BLaER1 (cell line): Measurements from ENCODE around the gene ARID3C.
A peak's percentile ranks its signal among the peaks of the same experiment; 100 is the strongest.
"Not testable (repeated sequence)": the region's sequence is repeated elsewhere in the genome, so short reads cannot be mapped to it uniquely, and the experiment has no call there.

Experiments used
- H3K27ac ChIP-seq: shearing (Covaris generic); formaldehyde crosslinking; 2 replicates; pipeline ENCODE4 v1.8.1; 2022
- H3K27me3 ChIP-seq: shearing (Covaris generic); formaldehyde crosslinking; 2 replicates; pipeline ENCODE4 v1.8.1; 2022
- H3K36me3 ChIP-seq: shearing (Covaris generic); formaldehyde crosslinking; 2 replicates; pipeline ENCODE4 v1.8.1; 2022
- H3K4me1 ChIP-seq: shearing (Covaris generic); formaldehyde crosslinking; 2 replicates; pipeline ENCODE4 v1.8.1; 2022
- H3K4me2 ChIP-seq: shearing (Covaris generic); formaldehyde crosslinking; 2 replicates; pipeline ENCODE4 v1.8.1; 2022
- H3K4me3 ChIP-seq: shearing (Covaris generic); formaldehyde crosslinking; 2 replicates; pipeline ENCODE4 v1.8.1; 2022
- H3K9ac ChIP-seq: shearing (Covaris generic); formaldehyde crosslinking; 2 replicates; pipeline ENCODE4 v1.8.1; 2022
- H3K9me3 ChIP-seq: shearing (Covaris generic); formaldehyde crosslinking; 2 replicates; pipeline ENCODE4 v1.8.1; 2022
- H4K20me1 ChIP-seq: shearing (Covaris generic); formaldehyde crosslinking; 2 replicates; pipeline ENCODE4 v1.8.1; 2022
- Cebpa-rat ChIP-seq: shearing (Covaris generic); IDR thresholded peaks from 2 replicates; pipeline ENCODE4 v1.8.1; 2022

The ARID3C gene

DNA sequence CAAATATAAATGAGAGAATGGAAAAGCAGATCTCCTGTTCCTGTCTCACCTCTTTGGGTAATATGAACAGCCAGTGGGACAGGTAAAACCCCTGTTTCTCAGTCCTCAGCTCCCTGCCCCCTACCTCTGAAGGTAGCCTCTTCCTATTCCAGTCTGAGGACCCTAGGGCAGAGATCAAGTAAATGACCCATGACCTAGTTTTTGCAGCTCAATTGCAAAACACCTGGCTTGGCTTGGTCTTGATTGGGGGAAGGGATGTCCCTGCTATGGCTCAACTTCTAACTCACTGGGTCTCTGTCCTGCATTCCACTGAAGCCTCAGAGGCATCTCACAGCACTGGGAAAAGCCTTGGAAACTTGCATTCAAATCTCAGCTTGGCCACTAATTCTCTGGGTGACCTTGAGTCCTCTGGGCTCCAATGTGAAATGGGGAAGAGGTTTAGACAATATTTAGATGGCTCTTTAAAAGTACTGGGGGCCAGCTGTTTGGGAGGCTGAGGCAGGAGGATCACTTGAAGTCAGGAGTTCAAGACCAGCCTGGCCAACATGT, 16.0 kb upstream of the ARID3C start:
- TF ChIP-seq Cebpa-rat: no peak
- H3K9me3 ChIP-seq: no peaks in the 10 kb centered on the region
- no peak overlapping the region for H3K4me2 ChIP-seq
- no peaks in the 10 kb centered on the region for H3K27me3 ChIP-seq
- peaks cover 27% of the 10 kb centered on the region for H3K4me1 ChIP-seq
- H3K27ac ChIP-seq: no peak overlapping the region
- peaks cover 21% of the 10 kb centered on the region for H3K36me3 ChIP-seq
- no peak overlapping the region for H3K4me3 ChIP-seq
- H4K20me1 ChIP-seq: peaks cover 20% of the 10 kb centered on the region
- no peak overlapping the region for H3K9ac ChIP-seq

DNA sequence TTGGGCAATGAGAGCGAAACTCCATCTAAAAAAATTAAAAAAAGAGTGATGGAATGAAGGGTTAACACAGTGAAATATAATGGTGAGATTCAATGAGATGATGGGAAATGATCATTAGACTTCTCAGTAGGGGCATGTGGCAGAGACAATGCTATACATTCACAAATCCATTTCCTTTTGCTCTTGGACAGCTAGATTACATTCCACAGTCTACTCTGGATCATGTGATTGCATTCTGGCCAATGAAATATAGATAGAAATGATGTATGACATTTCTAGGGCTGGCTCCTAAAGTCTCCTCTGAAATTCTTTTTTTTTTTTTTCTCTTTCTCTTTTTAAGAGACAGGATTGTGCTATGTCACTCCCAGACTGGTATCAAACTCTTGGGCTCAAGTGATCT, 13.8 kb upstream of the ARID3C start:
- Histone ChIP-seq H3K9ac (no peak overlapping the region), H3K9me3 (no peaks in the 10 kb centered on the region), H3K4me1 (peaks cover 22% of the 10 kb centered on the region), H3K36me3 (no peaks in the 10 kb centered on the region), H3K4me3 (no peak overlapping the region), H3K4me2 (no peak overlapping the region), H3K27me3 (no peaks in the 10 kb centered on the region), H4K20me1 (peaks cover 8% of the 10 kb centered on the region), H3K27ac (no peak overlapping the region)
- no peak for TF ChIP-seq Cebpa-rat

DNA sequence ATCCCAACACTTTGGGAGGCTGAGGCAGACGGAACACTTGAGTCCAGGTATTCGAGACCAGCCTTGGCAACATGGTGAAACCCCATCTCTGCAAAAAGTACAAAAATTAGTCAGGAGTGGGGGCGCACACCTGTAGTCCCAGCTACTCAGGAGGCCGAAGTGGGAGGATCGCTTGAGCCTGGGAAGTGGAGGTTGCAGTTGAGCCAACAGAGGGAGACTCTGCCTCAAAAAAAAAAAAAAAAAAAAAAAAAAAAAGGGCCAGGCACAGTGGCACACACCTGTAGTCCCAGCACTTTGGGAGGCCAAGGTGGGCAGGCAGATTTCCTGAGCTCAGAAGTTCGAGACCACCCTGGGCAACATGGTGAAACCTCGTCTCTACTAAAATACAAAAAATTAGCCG, 10.5 kb upstream of the ARID3C start:
- H3K27ac ChIP-seq, H3K4me2 ChIP-seq, H3K4me3 ChIP-seq, H3K27me3 ChIP-seq, H3K9ac ChIP-seq, H3K9me3 ChIP-seq: not testable (repeated sequence)
- H3K4me1 ChIP-seq: peaks cover 38% of the 10 kb centered on the region
- peaks cover 11% of the 10 kb centered on the region for H3K36me3 ChIP-seq
- peaks cover 21% of the 10 kb centered on the region for H4K20me1 ChIP-seq

DNA sequence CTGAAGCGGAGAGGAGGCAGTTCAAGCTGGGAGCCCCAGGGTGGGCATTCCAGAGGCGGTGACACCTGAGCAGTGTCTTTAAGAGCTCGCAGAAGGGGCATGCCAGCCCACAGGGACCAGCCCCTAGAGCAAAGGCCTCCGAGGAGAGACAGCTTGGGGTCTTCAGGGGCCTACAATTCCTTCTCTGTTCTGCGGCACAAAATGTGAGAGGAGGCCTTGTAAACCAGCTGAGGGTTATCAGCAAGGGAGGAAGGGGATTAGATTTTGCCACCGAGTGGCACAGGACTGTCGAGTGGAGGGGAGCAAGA, 9.2 kb upstream of the ARID3C start:
- H3K4me3 ChIP-seq: peak overlapping the region; percentile 77
- H3K36me3 ChIP-seq: peaks cover 11% of the 10 kb centered on the region
- H3K9ac ChIP-seq: peak overlapping the region; percentile 87
- H3K27ac ChIP-seq: peak overlapping the region; percentile 84
- peaks cover 47% of the 10 kb centered on the region for H3K4me1 ChIP-seq
- H3K27me3 ChIP-seq: no peaks in the 10 kb centered on the region
- no peak for TF ChIP-seq Cebpa-rat
- H3K9me3 ChIP-seq: no peaks in the 10 kb centered on the region
- peaks cover 33% of the 10 kb centered on the region for H4K20me1 ChIP-seq
- H3K4me2 ChIP-seq: peak overlapping the region; percentile 91

DNA sequence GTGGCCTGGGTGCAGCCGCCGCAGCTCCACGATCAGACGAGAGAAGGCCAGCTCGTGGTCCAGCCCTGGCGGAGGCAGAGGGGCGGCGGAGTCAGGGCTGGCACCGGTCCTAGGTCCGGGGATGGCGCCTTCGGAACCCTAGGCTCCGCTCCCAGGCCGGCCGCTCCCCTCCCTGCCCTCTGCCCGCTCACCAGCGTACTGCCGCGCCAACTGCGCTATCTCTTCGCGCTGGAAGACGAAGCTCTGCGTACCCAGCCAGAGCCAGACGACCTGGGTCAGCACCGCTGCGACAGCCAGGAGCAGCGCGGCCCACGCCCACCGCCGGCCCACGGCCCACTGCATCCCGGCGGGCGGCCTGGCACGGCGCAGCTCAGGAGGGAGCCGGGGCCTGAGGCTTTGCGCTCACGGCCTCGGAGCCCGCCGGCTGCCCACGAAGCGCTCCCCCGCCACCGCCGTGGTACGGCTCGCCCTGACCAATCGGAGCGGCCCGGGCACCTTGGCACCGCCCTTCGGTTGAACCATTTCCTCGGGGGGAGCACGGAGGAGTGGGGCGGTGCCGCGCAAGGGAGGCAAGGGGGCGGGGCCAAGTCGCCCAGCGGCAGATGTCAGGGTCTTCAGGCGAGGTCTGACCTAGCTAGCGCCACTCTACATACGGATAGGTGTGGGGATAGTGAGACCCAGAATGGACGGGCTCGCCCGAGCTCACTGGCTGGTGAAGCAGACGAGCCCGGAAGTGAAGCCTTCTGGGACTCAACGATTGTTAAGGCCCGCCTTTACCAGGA, 8.7 kb upstream of the ARID3C start, which contains the start of gene SIGMAR1:
SIGMAR1 (minus strand) TSS at position 432 of the 782 bp plus-strand sequence; CDS start at position 342, 90 bp downstream.
- Histone ChIP-seq H3K27ac (peak within 1 kb of the TSS; percentile 84), H3K9me3 (no peaks in the 10 kb centered on the region), H3K4me1 (peaks cover 47% of the 10 kb centered on the region), H3K9ac (peak within 1 kb of the TSS; percentile 87), H3K27me3 (no peaks in the 10 kb centered on the region), H3K4me2 (peak within 1 kb of the TSS; percentile 91), H3K4me3 (peak within 1 kb of the TSS; percentile 77), H3K36me3 (peaks cover 11% of the 10 kb centered on the region), H4K20me1 (peaks cover 37% of the 10 kb centered on the region)
- TF ChIP-seq Cebpa-rat: no peak

DNA sequence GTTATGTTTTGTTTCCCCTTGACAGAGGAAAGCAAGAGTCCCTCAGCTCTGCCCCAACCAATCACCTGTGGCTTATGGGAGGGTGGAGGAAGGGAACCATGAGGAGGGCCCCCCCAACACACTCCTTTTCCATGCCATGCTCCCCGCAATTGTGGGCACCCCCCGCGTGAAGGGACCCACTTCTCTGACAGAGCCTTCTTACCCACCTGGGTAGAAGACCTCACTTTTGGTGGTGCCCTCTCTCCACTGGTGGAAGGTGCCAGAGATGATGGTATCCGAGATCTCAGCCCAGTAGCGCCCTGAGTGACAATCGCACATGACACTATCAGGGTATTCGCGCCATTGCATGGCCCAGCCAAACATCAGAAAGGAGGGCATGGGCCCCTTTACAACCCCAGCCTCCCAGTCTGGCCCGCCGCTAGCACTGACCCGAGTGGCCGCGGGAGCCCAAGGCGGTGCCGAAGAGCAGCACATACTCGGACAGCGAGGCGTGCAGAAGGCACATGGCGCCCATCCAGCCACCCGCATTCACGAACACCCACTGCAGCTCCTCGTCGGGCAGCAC, 8.0 kb upstream of the ARID3C start:
- H3K9me3 ChIP-seq: no peaks in the 10 kb centered on the region
- H3K27me3 ChIP-seq: peaks cover 3% of the 10 kb centered on the region; the same call in 1 of the 2 replicates
- H3K4me1 ChIP-seq: peaks cover 47% of the 10 kb centered on the region
- peak overlapping the region; percentile 77 for H3K4me3 ChIP-seq
- peaks cover 11% of the 10 kb centered on the region for H3K36me3 ChIP-seq
- no peak for TF ChIP-seq Cebpa-rat
- peak overlapping the region; percentile 87 for H3K9ac ChIP-seq
- peak overlapping the region; percentile 84 for H3K27ac ChIP-seq
- peaks cover 43% of the 10 kb centered on the region for H4K20me1 ChIP-seq
- peak overlapping the region; percentile 91 for H3K4me2 ChIP-seq

DNA sequence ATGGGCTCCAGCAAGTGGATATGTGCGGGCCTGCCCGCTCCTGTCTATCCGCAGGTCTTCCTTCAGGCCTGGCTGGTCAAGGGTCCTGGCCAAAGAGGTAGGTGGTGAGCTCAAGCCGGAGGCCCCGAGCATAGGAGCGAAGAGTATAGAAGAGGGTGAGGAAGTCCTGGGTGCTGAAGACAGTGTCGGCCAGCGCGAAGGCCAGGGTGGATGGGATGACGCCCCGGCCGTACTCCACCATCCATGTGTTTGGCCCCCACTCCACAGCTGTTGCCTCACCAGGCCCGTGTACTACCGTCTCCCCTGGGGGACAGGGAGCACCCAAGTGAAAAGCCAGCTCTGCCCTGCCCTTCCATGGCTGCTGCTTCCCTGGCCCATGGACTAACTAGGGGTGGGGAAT, 6.7 kb upstream of the ARID3C start:
- Histone ChIP-seq H3K4me3 (peak overlapping the region; percentile 77; the same call in 1 of the 2 replicates), H3K4me2 (peak overlapping the region; percentile 91), H3K9me3 (no peaks in the 10 kb centered on the region), H3K27me3 (peaks cover 16% of the 10 kb centered on the region), H3K27ac (peak overlapping the region; percentile 33; the same call in 1 of the 2 replicates), H3K4me1 (peaks cover 47% of the 10 kb centered on the region), H3K36me3 (peaks cover 11% of the 10 kb centered on the region), H3K9ac (peak overlapping the region; percentile 51; the same call in 1 of the 2 replicates), H4K20me1 (peaks cover 57% of the 10 kb centered on the region)
- TF ChIP-seq Cebpa-rat: no peak

DNA sequence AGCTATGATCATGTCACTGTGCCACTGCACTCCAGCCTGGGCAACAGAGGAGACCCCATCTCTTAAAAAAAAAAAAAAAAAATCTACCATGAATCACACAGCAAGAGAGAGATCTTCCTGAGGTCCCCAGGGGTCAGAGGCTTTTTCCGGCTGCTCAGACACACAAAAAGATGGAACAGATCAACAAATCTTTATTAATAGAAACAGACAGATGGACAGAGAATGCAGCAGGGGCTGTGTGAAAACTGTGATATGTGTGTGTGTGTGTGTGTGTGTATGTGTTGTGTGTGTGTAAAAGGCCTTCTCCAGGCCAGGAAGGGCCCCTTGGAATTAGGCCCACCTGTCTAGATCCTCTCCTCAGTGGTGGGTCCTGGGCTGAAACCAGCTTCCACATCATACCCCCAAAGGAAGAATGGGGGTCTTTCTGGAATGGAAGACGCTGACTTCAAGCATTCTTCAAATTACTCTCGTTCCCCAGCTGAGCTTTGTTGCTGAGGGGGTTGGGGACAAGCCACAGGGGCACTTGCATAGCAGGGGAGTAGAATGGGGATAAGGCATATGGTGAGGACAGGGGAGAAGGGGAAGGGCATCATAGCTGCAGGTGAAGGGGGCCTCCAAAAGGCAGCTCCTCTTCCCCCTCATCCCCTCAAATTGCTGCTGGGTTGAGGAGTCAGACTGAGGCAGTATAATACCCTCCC, 5.8 kb upstream of the ARID3C start:
- Histone ChIP-seq H3K9me3 (no peaks in the 10 kb centered on the region), H3K9ac (peak overlapping the region; percentile 56; the same call in 1 of the 2 replicates), H3K4me1 (peaks cover 47% of the 10 kb centered on the region), H3K36me3 (peaks cover 11% of the 10 kb centered on the region), H4K20me1 (peaks cover 65% of the 10 kb centered on the region), H3K27ac (peak overlapping the region; percentile 22; the same call in 1 of the 2 replicates), H3K27me3 (peaks cover 24% of the 10 kb centered on the region), H3K4me2 (peak overlapping the region; percentile 91), H3K4me3 (peak overlapping the region; percentile 24; the same call in 1 of the 2 replicates)
- TF ChIP-seq Cebpa-rat: no peak

DNA sequence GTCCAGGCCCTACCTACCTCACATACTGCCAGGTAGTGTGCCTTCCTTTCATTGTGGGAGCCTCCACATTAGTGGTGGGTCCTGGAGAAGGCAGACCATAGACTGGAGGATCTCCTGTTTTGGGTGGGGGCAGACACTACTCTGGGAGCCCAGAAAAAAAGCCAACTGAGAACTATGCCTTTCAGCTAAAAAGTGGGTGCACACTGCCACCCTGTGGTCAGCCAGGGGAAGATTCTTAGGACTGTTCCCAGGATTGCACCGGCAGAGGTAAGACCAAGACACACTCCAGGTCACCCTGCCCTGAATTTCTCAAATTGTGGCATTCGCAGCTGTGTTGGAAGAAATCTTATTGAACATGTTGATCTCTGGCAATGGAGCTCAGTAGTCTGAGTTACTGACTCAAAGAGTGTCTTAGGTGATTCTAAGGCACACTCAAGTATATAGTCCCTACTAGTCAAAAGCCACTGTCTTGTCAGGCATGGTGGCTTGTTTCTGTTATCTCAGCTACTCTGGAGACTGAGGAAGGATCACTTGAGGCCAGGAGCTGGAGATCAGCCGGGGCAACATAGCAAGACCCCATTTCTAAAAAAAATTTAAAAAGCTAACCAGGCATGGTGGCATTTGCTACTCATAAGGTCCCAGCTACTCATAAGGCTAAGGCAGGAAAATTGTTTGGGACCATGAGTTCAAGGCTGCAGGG, 5.1 kb upstream of the ARID3C start:
- Histone ChIP-seq H3K4me1 (peaks cover 47% of the 10 kb centered on the region), H3K4me2 (peak overlapping the region; percentile 91), H3K27ac (no peak overlapping the region), H3K9ac (peak overlapping the region; percentile 56; the same call in 1 of the 2 replicates), H3K36me3 (peaks cover 11% of the 10 kb centered on the region), H3K27me3 (peaks cover 31% of the 10 kb centered on the region), H3K4me3 (no peak overlapping the region), H4K20me1 (peaks cover 72% of the 10 kb centered on the region), H3K9me3 (no peaks in the 10 kb centered on the region)
- no peak for TF ChIP-seq Cebpa-rat
